ENCODE results near the gene RBM47. TPM values are rescaled to one million over a fixed set of nuclear protein-coding genes. Genes with fewer than 3 reads are reported as not detected.

The RBM47 gene
- total and polyA plus RNA-seq, 2 donors (not counting 1 experiment from before 2014, with no cell fraction given): 0.14 to 1.8 TPM

- Histone ChIP-seq H3K36me3 (ENCODE audit: control insufficient read depth, insufficient read depth, low read length) (no peaks in the 10 kb centered on the region), H3K27me3 (ENCODE audit: control insufficient read depth, insufficient read depth, low read length) (peaks cover under 1% of the 10 kb centered on the region), H3K79me2 (ENCODE audit: control insufficient read depth, insufficient read depth, low read length) (no peaks in the 10 kb centered on the region), H3K4me3 (replicated peaks in 1 of 4; ENCODE audit: control extremely low read depth in 1 of 4, insufficient read depth in 1 of 4, low read depth in 3 of 4, low read length in 4 of 4) (no peak overlapping the region), H3K9ac (ENCODE audit: insufficient read depth, low read length) (no peak overlapping the region), H3K27ac (ENCODE audit: insufficient read depth, low read length) (no peak overlapping the region), H2AFZ (ENCODE audit: low read length) (no peak overlapping the region), H4K20me1 (ENCODE audit: control insufficient read depth, extremely low read depth, insufficient read depth, low read length) (no peaks in the 10 kb centered on the region), H3K9me3 (ENCODE audit: control insufficient read depth, insufficient read depth, low read depth, low read length) (no peaks in the 10 kb centered on the region), H3K4me2 (ENCODE audit: extremely low read depth, insufficient read depth, low read length) (no peak overlapping the region), H3K4me1 (ENCODE audit: control insufficient read depth, extremely low read depth, insufficient read depth, low read length) (no peaks in the 10 kb centered on the region)
- TF ChIP-seq CTCF (conservative IDR thresholded peaks at IDR 0.05 in 1 of 2, IDR thresholded peaks at IDR 0.05 in 1 of 2; ENCODE audit: low read depth in 1 of 2, low read length in 2 of 2): no peak
- TF ChIP-seq EZH2 (IDR thresholded peaks at IDR 0.05; ENCODE audit: low read length, missing control alignments): no peak
- DNase-seq (ENCODE audit: low read depth in 2 of 2): no peak
Measured at GRCh38 chr4:40581254-40582140, 48.2 kb downstream of the RBM47 start.

- H3K36me3 ChIP-seq (ENCODE audit: control insufficient read depth, insufficient read depth, low read length): no peaks in the 10 kb centered on the region
- no peak overlapping the region for H2AFZ ChIP-seq (ENCODE audit: low read length)
- TF ChIP-seq EZH2 (IDR thresholded peaks at IDR 0.05; ENCODE audit: low read length, missing control alignments): no peak
- TF ChIP-seq CTCF (conservative IDR thresholded peaks at IDR 0.05 in 1 of 2, IDR thresholded peaks at IDR 0.05 in 1 of 2; ENCODE audit: low read depth in 1 of 2, low read length in 2 of 2): no peak
- H3K4me2 ChIP-seq (ENCODE audit: extremely low read depth, insufficient read depth, low read length): no peak overlapping the region
- H3K27ac ChIP-seq (ENCODE audit: insufficient read depth, low read length): no peak overlapping the region
- no peaks in the 10 kb centered on the region for H3K9me3 ChIP-seq (ENCODE audit: control insufficient read depth, insufficient read depth, low read depth, low read length)
- H3K4me3 ChIP-seq (replicated peaks in 1 of 4; ENCODE audit: control extremely low read depth in 1 of 4, insufficient read depth in 1 of 4, low read depth in 3 of 4, low read length in 4 of 4): no peak overlapping the region
- H3K79me2 ChIP-seq (ENCODE audit: control insufficient read depth, insufficient read depth, low read length): no peaks in the 10 kb centered on the region
- H4K20me1 ChIP-seq (ENCODE audit: control insufficient read depth, extremely low read depth, insufficient read depth, low read length): no peaks in the 10 kb centered on the region
- DNase-seq (ENCODE audit: low read depth in 2 of 2): peak; percentile 21 to 95
- no peak overlapping the region for H3K9ac ChIP-seq (ENCODE audit: insufficient read depth, low read length)
- no peaks in the 10 kb centered on the region for H3K4me1 ChIP-seq (ENCODE audit: control insufficient read depth, extremely low read depth, insufficient read depth, low read length)
- H3K27me3 ChIP-seq (ENCODE audit: control insufficient read depth, insufficient read depth, low read length): no peaks in the 10 kb centered on the region
Measured at GRCh38 chr4:40579983-40580382, 49.7 kb downstream of the RBM47 start.

GRCh38 chr4:40577588-40578253 lies 51.9 kb downstream of the RBM47 start:
- TF ChIP-seq EZH2 (IDR thresholded peaks at IDR 0.05; ENCODE audit: low read length, missing control alignments) (no peak), CTCF (conservative IDR thresholded peaks at IDR 0.05 in 1 of 2, IDR thresholded peaks at IDR 0.05 in 1 of 2; ENCODE audit: low read depth in 1 of 2, low read length in 2 of 2) (no peak)
- peak in 1 of 2 donors; percentile 61 for DNase-seq (ENCODE audit: low read depth in 2 of 2)
- Histone ChIP-seq H3K9me3 (ENCODE audit: control insufficient read depth, insufficient read depth, low read depth, low read length) (no peaks in the 10 kb centered on the region), H3K27ac (ENCODE audit: insufficient read depth, low read length) (peak overlapping the region; percentile 76), H3K4me1 (ENCODE audit: control insufficient read depth, extremely low read depth, insufficient read depth, low read length) (no peaks in the 10 kb centered on the region), H4K20me1 (ENCODE audit: control insufficient read depth, extremely low read depth, insufficient read depth, low read length) (no peaks in the 10 kb centered on the region), H3K9ac (ENCODE audit: insufficient read depth, low read length) (no peak overlapping the region), H3K27me3 (ENCODE audit: control insufficient read depth, insufficient read depth, low read length) (no peaks in the 10 kb centered on the region), H2AFZ (ENCODE audit: low read length) (no peak overlapping the region), H3K4me3 (replicated peaks in 1 of 4; ENCODE audit: control extremely low read depth in 1 of 4, insufficient read depth in 1 of 4, low read depth in 3 of 4, low read length in 4 of 4) (peak overlapping the region in 1 of 4 experiments; percentile 27), H3K4me2 (ENCODE audit: extremely low read depth, insufficient read depth, low read length) (peak overlapping the region; percentile 57), H3K79me2 (ENCODE audit: control insufficient read depth, insufficient read depth, low read length) (no peaks in the 10 kb centered on the region), H3K36me3 (ENCODE audit: control insufficient read depth, insufficient read depth, low read length) (no peaks in the 10 kb centered on the region)
